ENCODE results near the gene CD164.
A peak's percentile ranks its signal among the peaks of the same experiment; 100 is the strongest.

CD164 gene

GRCh38 chr6:109381747-109382575 lies at the start of gene CD164:
Gene CD164 (minus strand): TSS chr6:109382467. CDS start chr6:109382378, 89 bp downstream.
- DNase-seq = peak; percentile 82

GRCh38 chr6:109429496-109429895 lies 47.2 kb upstream of the CD164 start:
- DNase-seq = no peak

GRCh38 chr6:109428889-109429477 lies 46.7 kb upstream of the CD164 start:
- DNase-seq = no peak

DNA sequence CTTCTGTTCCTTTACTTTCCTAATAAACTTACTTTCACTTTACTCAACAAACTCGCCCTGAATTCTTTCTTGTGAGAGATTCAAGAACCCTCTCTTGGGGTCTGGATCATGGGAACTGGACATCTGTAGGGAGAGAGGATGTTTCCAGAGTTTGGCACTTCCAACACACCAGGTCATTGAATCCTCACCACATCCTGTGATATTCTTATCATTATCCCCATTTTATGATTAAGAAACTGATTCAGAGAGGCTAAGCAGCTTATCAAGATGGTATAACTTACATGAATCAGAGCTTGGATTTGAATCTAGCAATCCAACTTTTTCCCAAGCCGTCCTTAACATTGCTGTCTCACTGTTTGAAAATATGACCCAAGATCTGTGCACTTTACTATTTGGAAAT lies 42.7 kb upstream of the CD164 start:
- no peak for DNase-seq

- no peak for DNase-seq
Observed at GRCh38 chr6:109421184-109421583, 38.9 kb upstream of the CD164 start.

GRCh38 chr6:109420751-109421150 lies 38.5 kb upstream of the CD164 start:
- no peak for DNase-seq

DNA sequence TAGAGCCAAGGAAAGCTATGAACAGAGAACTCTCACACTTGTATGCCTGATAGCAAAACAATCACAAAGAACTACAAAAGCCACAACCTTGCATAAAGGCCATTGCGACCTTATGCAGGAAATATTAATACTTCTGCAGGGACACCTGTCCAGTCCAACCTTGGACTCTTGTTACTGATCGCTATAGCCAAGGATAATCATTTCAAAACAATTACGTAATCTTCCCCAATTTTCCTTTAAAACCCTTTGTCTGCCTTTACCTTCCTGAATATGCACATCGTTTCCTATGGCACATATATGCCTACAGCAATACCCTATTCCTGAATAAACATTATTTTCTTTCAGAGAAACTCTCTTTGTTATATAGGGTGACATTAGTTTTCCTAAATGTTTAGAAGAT lies 35.4 kb upstream of the CD164 start:
- DNase-seq = no peak

GRCh38 chr6:109411034-109411433 lies 28.8 kb upstream of the CD164 start:
- no peak for DNase-seq

DNA sequence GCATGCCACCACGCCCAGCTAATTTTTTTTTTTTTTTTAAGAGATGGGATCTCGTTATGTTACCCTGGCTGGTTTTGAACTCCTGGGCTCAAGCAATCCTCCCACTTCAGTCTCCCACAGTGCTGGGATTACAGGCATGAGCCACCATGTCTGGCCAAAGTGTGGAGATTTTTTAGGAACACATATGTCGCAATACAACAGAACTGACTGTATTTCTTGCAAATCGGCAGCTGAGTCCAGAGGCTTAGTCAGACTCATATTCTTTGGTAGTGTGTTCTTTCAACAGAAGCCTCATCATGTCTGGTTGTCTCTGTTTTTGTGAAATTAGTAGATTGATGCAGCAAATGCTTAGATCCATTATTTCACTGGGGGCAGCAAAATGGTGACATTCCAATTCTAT lies 23.9 kb upstream of the CD164 start:
- no peak for DNase-seq

DNA sequence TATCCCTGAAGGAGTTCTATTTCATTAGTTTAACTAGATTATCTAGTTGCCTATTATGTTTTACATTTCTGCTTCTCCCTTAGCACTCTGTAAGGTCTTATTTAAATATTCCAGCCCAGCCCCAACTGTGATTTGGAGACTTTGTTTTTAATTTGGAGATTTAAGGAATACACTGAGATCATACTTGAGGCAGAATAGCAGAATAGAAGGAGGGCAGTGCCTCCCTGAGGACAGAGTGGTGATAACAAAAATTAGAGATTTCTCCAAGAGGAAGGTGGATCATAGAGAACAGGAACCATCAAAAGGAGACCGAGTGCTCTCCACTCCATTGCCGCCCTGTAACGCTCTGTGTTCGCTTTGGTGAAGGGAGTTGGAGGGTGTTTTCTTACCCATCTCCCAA lies 14.8 kb upstream of the CD164 start:
- DNase-seq = no peak

GRCh38 chr6:109396046-109396718 lies 13.9 kb upstream of the CD164 start:
- DNase-seq = no peak

GRCh38 chr6:109393886-109394281 lies 11.6 kb upstream of the CD164 start:
- no peak for DNase-seq

- no peak for DNase-seq
Observed at GRCh38 chr6:109393157-109393885, 11.1 kb upstream of the CD164 start.

DNA sequence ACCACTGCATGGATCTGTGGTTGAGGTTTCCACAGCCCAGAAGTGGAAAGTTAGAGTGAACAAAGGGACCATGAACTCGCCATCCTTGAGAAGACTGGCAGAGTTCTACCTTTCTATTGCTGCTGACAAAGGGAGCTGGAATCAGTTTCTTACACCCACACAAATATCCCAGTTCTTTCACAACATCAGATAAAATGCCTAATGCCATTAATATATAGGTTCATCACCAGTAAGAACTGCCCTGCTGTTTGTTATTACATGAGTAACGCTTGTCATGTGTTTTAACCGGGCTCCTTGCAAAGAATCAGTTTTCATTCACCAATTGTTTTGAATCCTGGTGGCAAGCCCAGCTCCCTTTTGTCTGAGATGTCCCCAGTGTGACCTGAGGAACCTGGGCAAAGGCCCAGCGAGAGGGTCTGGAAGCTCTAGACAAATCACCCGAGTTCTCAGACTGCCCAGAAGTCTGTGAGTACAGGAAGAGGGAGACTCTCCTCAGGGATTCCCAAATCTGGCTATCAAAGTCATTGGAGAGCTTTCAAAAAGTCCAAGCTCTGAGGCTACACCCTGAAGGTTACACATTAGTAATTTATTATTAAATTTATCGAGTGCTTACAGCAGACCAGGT lies 7.5 kb upstream of the CD164 start:
- no peak for DNase-seq

- DNase-seq = no peak
Observed at GRCh38 chr6:109388265-109388664, 6.0 kb upstream of the CD164 start.

- no peak for DNase-seq
Observed at GRCh38 chr6:109383438-109383940, 1.2 kb upstream of the CD164 start.

GRCh38 chr6:109382576-109383437 lies 540 bp upstream of the CD164 start:
- DNase-seq = peak; percentile 91

DNA sequence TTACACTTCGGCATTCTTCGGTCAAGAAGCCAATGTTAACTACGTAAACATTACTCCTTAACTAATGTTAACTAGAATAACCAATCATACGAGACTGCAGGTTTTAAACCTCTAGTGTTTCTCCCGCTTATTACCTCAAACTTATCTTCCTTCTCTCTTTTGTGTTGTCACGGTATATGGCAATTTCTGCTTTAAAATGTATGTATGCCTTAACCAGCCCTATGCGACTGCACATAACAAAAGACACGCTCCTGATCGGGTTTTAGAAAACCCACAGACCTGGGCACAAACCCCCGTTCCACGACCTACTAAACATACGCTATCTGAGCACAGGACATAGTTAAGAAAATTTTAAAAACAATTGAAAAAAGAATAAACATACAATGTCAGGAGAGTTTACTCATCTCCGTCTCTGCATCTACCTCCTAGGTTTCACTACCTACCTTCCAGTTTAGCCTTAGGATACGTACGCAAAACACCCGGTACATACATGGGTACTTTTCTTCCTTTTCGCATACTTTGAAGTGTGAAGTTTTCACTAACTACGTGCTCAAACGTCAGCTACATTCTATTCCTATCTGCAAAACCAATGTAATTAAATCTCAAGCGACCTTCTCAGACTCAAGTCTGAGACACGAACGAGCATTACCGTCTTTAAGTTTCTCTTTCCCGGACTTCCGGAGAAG lies 1.1 kb downstream of the CD164 start:
- DNase-seq = no peak

DNA sequence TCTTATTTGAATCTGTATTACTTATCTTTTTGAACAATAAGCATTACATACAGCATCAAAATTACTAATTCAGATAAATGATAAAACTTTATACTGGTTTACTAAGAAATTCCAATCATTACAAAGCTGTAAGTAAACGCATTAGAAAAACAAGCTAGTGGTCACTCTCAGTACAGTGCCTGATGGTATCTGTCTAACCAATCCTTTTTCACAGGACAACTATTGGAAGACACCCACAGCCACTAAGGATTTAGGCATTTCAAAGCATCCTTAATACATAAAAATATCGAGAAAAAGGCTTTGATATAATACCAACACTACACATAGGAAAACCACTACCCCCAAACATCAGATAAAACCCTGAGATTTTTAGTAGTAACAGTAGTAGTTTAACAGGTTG lies 2.6 kb downstream of the CD164 start:
- no peak for DNase-seq

- no peak for DNase-seq
Observed at GRCh38 chr6:109377717-109378116, 4.5 kb downstream of the CD164 start.

GRCh38 chr6:109374326-109374892 lies 7.9 kb downstream of the CD164 start:
- no peak for DNase-seq
